Activated CD4-positive, alpha-beta T cell treated with anti-CD3 and anti-CD28 coated beads, Interleukin-2, Interleukin-6, amounts not matched to agents 100 ng/mL and 50 ng/mL, durations not matched to agents 16 hours and 8 hours (primary cell): ENCODE measurements around the gene SLC35E2B.
"Not testable (repeated sequence)": the region's sequence is repeated elsewhere in the genome, so short reads cannot be mapped to it uniquely, and the experiment has no call there.

Source experiments
- DNase-seq: peaks from one replicate; pipeline ENCODE4 v3.0.0-alpha.2; 2020

SLC35E2B gene

GRCh38 chr1:1692714-1693647, at the start of gene SLC35E2B:
TSS of gene SLC35E2B (minus strand) at chr1:1692795. CDS start at chr1:1676699, 16,096 bp downstream.
- DNase-seq: peak; percentile 92

- DNase-seq: not testable (repeated sequence)
Observed at GRCh38 chr1:1741013-1741412, 48.4 kb upstream of the SLC35E2B start.

GRCh38 chr1:1738799-1739337, 46.3 kb upstream of the SLC35E2B start:
- not testable (repeated sequence) for DNase-seq

GRCh38 chr1:1737675-1738590, 45.3 kb upstream of the SLC35E2B start:
- not testable (repeated sequence) for DNase-seq

- no peak for DNase-seq
Observed at GRCh38 chr1:1732381-1732780, 39.8 kb upstream of the SLC35E2B start.

GRCh38 chr1:1730870-1731269, 38.3 kb upstream of the SLC35E2B start:
- no peak for DNase-seq

GRCh38 chr1:1730230-1730629, 37.6 kb upstream of the SLC35E2B start:
- DNase-seq: not testable (repeated sequence)

- not testable (repeated sequence) for DNase-seq
Observed at GRCh38 chr1:1729116-1729816, 36.7 kb upstream of the SLC35E2B start.

GRCh38 chr1:1728308-1729005, 35.9 kb upstream of the SLC35E2B start:
- not testable (repeated sequence) for DNase-seq

GRCh38 chr1:1727131-1727651, 34.6 kb upstream of the SLC35E2B start:
- not testable (repeated sequence) for DNase-seq

GRCh38 chr1:1726088-1726487, 33.5 kb upstream of the SLC35E2B start:
- not testable (repeated sequence) for DNase-seq

GRCh38 chr1:1724035-1724864, 31.7 kb upstream of the SLC35E2B start, which contains the start of gene CDK11A:
TSS of gene CDK11A (minus strand) at chr1:1724357. CDS start at chr1:1722818, 1,539 bp downstream.
- peak; percentile 99 for DNase-seq

- DNase-seq: no peak
Observed at GRCh38 chr1:1721201-1721600, 28.6 kb upstream of the SLC35E2B start.

- DNase-seq: not testable (repeated sequence)
Observed at GRCh38 chr1:1715109-1715883, 22.7 kb upstream of the SLC35E2B start.

- not testable (repeated sequence) for DNase-seq
Observed at GRCh38 chr1:1707897-1708296, 15.3 kb upstream of the SLC35E2B start.

GRCh38 chr1:1707241-1707640, 14.6 kb upstream of the SLC35E2B start:
- DNase-seq: not testable (repeated sequence)

GRCh38 chr1:1705623-1706022, 13.0 kb upstream of the SLC35E2B start:
- DNase-seq: not testable (repeated sequence)

- not testable (repeated sequence) for DNase-seq
Observed at GRCh38 chr1:1704284-1704957, 11.8 kb upstream of the SLC35E2B start.

- no peak for DNase-seq
Observed at GRCh38 chr1:1703796-1704195, 11.2 kb upstream of the SLC35E2B start.
